PC-3 (cell line): Measurements from ENCODE around the gene BAHD1.

Experiments used
- CTCF ChIP-seq: fragments of 300-600 bp; sonication (generic); conservative IDR thresholded peaks from 2 replicates; pipeline ENCODE4 v1.5.1; 2017; ENCODE audit warnings: antibody characterized with exemption, low read depth, mild to moderate bottlenecking, low read length
- EZH2phosphoT487 ChIP-seq: fragments of 300-600 bp; sonication (generic); IDR thresholded peaks from 2 replicates; pipeline ENCODE4 v1.6.1; 2018; ENCODE audit warnings: mild to moderate bottlenecking, antibody characterized with exemption, low read length, borderline replicate concordance

- no peak for TF ChIP-seq CTCF
- no peak for TF ChIP-seq EZH2phosphoT487
These were observed 21.2 kb downstream of the BAHD1 start for GRCh38 chr15:40461958-40462357.
